Neural cell (in vitro differentiated cells): ENCODE results near the gene USH1C.

Experiments
- EP300 ChIP-seq: fragments of 450-650 bp; conservative IDR thresholded peaks from 2 replicates; pipeline ENCODE4 v1.6.1; 2014; ENCODE audit warnings: antibody characterized with exemption, mild to moderate bottlenecking, moderate library complexity; ENCODE audit not compliant: poor library complexity, severe bottlenecking
- TF ChIP-seq, protein P1 (sequence below): fragments of 450-650 bp; IDR thresholded peaks from 2 replicates; pipeline ENCODE4 v1.5.1; 2014; ENCODE audit warnings: antibody characterized with exemption, mild to moderate bottlenecking, moderate library complexity; ENCODE audit not compliant: poor library complexity, severe bottlenecking

DNA sequence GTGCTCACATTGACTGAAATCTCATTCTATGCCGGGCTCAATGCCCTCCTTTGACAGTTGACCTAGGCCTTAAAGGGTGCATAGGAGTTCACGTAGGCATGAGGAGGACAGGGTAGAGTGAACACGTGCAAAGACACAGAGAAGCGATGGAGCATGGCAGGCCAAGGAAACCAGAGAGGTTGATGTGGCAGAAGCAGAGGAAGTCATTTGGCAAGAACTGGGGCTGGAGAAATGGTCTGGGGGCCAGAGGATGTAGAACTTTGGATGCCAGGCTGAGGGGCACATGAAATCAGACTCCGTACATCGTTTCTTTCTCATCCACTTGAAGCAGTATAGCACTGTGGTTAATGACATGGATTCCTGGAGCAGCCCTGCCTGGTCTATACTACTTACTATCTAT, 54.0 kb downstream of the USH1C start:
- TF ChIP-seq EP300: no peak
- TF ChIP-seq, protein P1, sequence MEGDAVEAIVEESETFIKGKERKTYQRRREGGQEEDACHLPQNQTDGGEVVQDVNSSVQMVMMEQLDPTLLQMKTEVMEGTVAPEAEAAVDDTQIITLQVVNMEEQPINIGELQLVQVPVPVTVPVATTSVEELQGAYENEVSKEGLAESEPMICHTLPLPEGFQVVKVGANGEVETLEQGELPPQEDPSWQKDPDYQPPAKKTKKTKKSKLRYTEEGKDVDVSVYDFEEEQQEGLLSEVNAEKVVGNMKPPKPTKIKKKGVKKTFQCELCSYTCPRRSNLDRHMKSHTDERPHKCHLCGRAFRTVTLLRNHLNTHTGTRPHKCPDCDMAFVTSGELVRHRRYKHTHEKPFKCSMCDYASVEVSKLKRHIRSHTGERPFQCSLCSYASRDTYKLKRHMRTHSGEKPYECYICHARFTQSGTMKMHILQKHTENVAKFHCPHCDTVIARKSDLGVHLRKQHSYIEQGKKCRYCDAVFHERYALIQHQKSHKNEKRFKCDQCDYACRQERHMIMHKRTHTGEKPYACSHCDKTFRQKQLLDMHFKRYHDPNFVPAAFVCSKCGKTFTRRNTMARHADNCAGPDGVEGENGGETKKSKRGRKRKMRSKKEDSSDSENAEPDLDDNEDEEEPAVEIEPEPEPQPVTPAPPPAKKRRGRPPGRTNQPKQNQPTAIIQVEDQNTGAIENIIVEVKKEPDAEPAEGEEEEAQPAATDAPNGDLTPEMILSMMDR: no peak
